Skeletal muscle tissue (tissue), 4 donors: ENCODE results near the gene DAPK1. TPM values are rescaled to one million over a fixed set of nuclear protein-coding genes. Genes with fewer than 3 reads are reported as not detected.

Source experiments
- H3K27ac ChIP-seq: one replicate; pipeline ENCODE4 v1.7.0; 2013; ENCODE audit warnings: mild to moderate bottlenecking, low read depth, low read length, inconsistent platforms
- H3K27me3 ChIP-seq, 3 donors: one replicate each; pipeline ENCODE4 v1.7.0; 2013; ENCODE audit warnings: low read length in 3 of 3; ENCODE audit not compliant: control insufficient read depth in 3 of 3, insufficient read depth in 3 of 3
- H3K36me3 ChIP-seq, 3 donors: one replicate each; pipeline ENCODE4 v1.7.0; 2013; ENCODE audit warnings: low read length in 3 of 3; ENCODE audit not compliant: control insufficient read depth in 3 of 3, insufficient read depth in 3 of 3
- H3K4me1 ChIP-seq, 3 donors: one replicate each; pipeline ENCODE4 v1.7.0; 2013; ENCODE audit warnings: low read length in 3 of 3, mild to moderate bottlenecking in 3 of 3; ENCODE audit not compliant: control insufficient read depth in 3 of 3, insufficient read depth in 3 of 3
- H3K4me3 ChIP-seq, 3 donors: one replicate each; pipeline ENCODE4 v1.7.0; 2013; ENCODE audit warnings: low read length in 3 of 3
- H3K9ac ChIP-seq, 3 donors: one replicate each; pipeline ENCODE4 v1.7.0; 2013; ENCODE audit warnings: low read length in 3 of 3, mild to moderate bottlenecking in 3 of 3, moderate library complexity in 2 of 3, low read depth in 1 of 3
- H3K9me3 ChIP-seq, 3 donors: one replicate each; pipeline ENCODE4 v1.7.0; 2013; ENCODE audit warnings: low read length in 3 of 3; ENCODE audit not compliant: control insufficient read depth in 3 of 3
- total RNA-seq: library from RNA; depleted of rRNA; stranded (reverse); fragments of >200 nt; gene quantifications from one replicate; pipeline ENCODE4 v1.2.3, GENCODE V29; 2014
- donor health status: Osteomylitis.

DAPK1 gene
- total RNA-seq, 1 donor from 2014 or later, result 18.8 TPM

DNA sequence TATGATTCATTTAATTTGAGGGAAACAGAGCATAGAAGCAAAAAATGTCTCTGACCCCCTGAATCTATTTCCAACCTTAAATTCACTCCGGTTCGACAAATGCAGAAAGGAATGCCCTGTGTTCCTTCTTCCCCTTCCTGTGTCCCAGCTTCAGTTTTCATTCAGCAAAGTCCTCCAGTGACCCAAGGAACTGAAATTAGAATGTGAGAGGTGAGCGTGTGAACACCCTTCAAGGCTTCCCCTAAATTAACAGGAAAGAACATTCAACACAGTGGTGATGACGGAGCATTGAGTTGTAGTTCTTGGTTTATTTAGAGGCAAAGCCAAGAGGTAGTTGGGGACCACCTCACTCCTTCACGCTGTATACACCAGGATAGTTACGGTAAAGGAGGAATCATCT, 130.7 kb downstream of the DAPK1 start:
- Histone ChIP-seq H3K27me3 (no peaks in the 10 kb centered on the region), H3K4me3 (no peak overlapping the region), H3K9ac (no peak overlapping the region), H3K9me3 (peaks cover 0 to 4% (median 2%) of the 10 kb centered on the region in 3 donors), H3K36me3 (no peaks in the 10 kb centered on the region), H3K27ac (no peak overlapping the region), H3K4me1 (no peaks in the 10 kb centered on the region)

DNA sequence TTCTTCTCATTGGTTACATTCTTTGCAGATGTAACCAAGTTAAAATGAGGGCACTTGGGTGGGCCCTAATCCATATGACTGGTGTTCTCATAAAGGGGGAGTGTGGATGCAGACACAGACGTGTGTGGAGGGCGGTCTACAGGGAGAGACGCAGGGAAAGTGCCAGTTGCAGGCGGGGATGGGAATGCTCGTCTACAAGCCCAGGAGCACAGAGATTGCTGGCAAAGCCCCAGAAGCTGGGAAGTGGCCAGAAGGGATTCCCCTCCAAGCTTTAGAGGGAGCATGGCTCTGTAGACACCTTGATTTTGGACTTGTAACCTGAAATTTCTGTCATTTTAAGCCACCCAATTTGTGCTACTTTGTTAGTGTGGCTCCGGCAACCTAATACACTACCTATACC, 131.4 kb downstream of the DAPK1 start:
- H3K9me3 ChIP-seq, result peaks cover 0 to 4% (median 3%) of the 10 kb centered on the region in 3 donors
- H3K9ac ChIP-seq, result no peak overlapping the region
- H3K4me1 ChIP-seq, result no peaks in the 10 kb centered on the region
- H3K36me3 ChIP-seq, result no peaks in the 10 kb centered on the region
- H3K27me3 ChIP-seq, result no peaks in the 10 kb centered on the region
- no peak overlapping the region for H3K27ac ChIP-seq
- H3K4me3 ChIP-seq, result no peak overlapping the region

DNA sequence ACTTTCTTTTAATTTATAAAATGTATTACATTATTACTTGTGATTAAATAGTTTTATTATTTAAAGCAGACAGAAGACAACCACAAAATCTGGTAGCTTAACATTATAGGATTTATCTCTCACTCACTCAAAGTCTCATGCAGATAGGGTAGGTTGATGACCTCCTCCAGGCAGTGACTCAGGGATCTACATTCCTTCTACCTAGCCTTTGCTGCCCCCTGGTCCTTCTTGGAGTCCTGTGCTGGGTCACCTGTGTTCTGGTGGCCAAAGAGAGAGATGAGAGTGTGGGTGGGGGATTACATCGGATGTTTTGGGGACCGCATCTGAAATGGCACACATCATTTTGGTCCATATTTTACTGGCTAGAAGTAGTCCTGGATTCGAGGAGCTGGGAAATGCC, 132.6 kb downstream of the DAPK1 start:
- Histone ChIP-seq H3K9ac (no peak overlapping the region), H3K27me3 (no peaks in the 10 kb centered on the region), H3K4me1 (no peaks in the 10 kb centered on the region), H3K9me3 (peaks cover 0 to 4% (median 3%) of the 10 kb centered on the region in 3 donors), H3K27ac (no peak overlapping the region), H3K36me3 (no peaks in the 10 kb centered on the region), H3K4me3 (no peak overlapping the region)

DNA sequence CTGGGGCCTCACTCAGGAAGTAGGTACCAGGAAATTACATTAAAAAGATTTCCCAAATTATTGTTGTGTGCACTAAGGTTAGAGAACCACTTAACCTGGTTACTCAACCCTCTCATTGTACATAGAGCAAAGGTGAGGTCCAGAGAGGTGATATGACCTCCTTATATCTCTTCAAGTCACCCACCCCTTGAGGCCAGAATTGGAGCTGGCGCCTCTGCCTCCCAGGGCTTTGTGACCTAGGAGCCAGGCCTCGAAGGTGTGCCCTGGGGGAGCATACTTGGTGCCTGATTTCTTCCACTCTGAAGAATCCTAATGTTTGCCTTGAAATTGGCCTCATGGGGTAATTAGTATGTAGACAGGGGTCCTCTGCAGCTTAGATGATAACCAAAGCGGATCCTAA, 133.2 kb downstream of the DAPK1 start:
- Histone ChIP-seq H3K9me3 (peaks cover 0 to 4% (median 3%) of the 10 kb centered on the region in 3 donors), H3K27ac (no peak overlapping the region), H3K4me3 (no peak overlapping the region), H3K4me1 (no peaks in the 10 kb centered on the region), H3K9ac (no peak overlapping the region), H3K36me3 (no peaks in the 10 kb centered on the region), H3K27me3 (no peaks in the 10 kb centered on the region)

DNA sequence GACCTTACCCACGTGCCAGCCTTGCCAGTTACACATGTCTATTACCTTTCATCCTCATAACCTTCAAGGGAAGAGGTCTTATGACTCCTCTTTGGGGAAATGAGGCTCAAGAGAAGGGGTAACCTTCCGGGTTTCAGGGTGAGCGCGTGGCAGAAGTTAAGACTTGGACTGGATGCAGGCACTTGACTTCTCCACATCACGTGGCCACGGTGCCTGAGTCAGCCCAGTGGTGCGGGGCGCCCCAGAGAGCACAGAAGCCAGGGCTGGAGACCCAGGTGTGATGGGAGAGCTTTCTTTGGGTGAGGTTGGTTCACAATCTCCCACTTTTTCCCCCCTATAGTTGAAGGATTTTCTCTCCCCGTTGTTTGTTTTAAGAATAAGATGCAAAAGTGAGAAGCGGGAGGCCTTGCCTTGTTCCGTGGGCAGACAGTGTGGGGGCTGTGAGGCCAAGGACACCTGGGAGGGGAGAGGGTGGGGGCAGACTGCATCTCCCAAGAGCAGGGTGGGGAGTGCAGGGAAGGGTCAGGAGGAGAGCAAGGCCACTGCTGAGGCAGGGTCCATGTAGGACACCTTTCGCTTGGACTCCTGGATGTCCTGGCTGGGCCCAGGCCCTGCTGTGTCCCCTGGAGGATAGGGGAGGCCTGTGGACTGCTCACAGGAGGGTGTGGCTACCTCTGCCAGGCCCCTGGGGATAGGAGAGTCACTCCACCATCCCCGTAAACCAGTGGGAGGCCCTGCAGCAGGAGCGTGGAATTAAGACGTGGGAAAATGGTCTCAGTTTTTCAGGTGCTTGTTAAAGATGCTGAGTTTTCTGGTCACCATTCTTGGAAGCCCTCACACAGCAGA, 138.2 kb downstream of the DAPK1 start:
- peaks cover 0 to 7% (median 0%) of the 10 kb centered on the region in 3 donors for H3K36me3 ChIP-seq
- H3K27me3 ChIP-seq, result no peaks in the 10 kb centered on the region
- peaks cover 0 to 2% (median 0%) of the 10 kb centered on the region in 3 donors for H3K9me3 ChIP-seq
- no peak overlapping the region for H3K4me3 ChIP-seq
- H3K9ac ChIP-seq, result no peak overlapping the region
- H3K27ac ChIP-seq, result no peak overlapping the region
- peaks cover 0 to 6% (median 0%) of the 10 kb centered on the region in 3 donors for H3K4me1 ChIP-seq

DNA sequence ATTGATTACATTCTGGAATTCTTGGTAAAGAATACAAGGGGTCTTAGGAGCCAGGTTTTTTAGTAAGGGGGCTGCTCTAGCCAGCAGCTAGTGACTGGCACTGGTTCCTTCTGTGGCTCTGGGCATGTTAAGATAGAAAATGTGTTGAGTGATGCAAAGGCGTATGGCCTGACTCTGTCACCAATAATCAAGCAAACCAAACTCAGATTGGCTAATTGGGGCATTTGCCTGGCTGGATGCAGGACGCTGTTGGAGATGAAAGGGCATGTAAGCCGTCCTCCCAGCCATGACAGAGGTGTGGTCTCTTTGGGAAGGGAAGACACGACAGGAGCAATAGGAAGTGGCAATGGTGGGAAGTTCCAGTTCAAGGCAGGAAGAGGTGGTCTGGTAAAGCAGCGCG, 140.6 kb downstream of the DAPK1 start:
- Histone ChIP-seq H3K4me1 (peaks cover 0 to 6% (median 0%) of the 10 kb centered on the region in 3 donors), H3K9ac (no peak overlapping the region), H3K4me3 (no peak overlapping the region), H3K27me3 (no peaks in the 10 kb centered on the region), H3K9me3 (peaks cover 0 to 2% (median 0%) of the 10 kb centered on the region in 3 donors), H3K27ac (no peak overlapping the region), H3K36me3 (peaks cover 0 to 11% (median 0%) of the 10 kb centered on the region in 3 donors)

DNA sequence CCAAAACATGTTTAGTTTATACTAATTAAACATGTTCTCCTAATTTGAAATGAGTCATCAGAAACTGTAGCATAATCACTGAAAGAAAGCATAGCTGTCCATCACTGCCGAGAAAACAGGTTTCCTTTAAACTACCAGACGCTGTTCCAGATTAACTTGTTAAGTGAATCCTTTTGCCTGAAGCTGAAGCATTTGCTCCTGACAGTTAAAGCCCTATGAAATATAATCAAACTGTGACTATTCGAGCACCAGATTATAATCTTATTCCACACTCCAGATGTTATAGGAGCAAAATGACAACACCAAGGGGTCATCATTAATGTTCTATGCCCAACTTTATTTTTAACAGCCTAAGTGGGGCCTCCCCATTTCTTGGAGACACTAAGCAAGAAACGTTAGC, 142.3 kb downstream of the DAPK1 start:
- no peak overlapping the region for H3K27ac ChIP-seq
- no peak overlapping the region for H3K4me3 ChIP-seq
- peaks cover 0 to 6% (median 0%) of the 10 kb centered on the region in 3 donors for H3K4me1 ChIP-seq
- H3K9ac ChIP-seq, result no peak overlapping the region
- H3K9me3 ChIP-seq, result no peaks in the 10 kb centered on the region
- peaks cover 0 to 18% (median 0%) of the 10 kb centered on the region in 3 donors for H3K36me3 ChIP-seq
- H3K27me3 ChIP-seq, result no peaks in the 10 kb centered on the region

DNA sequence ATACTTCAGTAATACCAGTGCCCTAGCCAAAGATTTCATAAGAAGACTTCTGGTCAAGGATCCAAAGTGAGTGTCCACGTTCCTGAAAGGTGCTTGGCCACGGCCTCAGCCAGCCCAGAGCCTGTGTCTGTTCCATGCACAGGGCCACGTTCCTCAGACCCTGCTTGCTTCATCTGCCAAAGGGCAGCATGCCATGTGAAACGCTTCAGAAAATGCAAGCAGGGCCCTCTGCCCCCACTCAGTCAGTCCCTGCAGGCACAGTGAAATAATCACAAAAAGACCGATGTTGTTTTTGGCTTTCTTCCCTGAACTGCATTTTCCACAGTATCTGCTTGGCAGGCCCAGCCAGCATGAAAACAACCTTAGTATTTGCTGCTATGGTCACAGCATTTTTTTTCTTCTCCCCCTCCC, 142.7 kb downstream of the DAPK1 start:
- Histone ChIP-seq H3K27ac (no peak overlapping the region), H3K27me3 (no peaks in the 10 kb centered on the region), H3K4me3 (no peak overlapping the region), H3K36me3 (peaks cover 0 to 18% (median 0%) of the 10 kb centered on the region in 3 donors), H3K4me1 (peaks cover 0 to 6% (median 0%) of the 10 kb centered on the region in 3 donors), H3K9me3 (no peaks in the 10 kb centered on the region), H3K9ac (no peak overlapping the region)

DNA sequence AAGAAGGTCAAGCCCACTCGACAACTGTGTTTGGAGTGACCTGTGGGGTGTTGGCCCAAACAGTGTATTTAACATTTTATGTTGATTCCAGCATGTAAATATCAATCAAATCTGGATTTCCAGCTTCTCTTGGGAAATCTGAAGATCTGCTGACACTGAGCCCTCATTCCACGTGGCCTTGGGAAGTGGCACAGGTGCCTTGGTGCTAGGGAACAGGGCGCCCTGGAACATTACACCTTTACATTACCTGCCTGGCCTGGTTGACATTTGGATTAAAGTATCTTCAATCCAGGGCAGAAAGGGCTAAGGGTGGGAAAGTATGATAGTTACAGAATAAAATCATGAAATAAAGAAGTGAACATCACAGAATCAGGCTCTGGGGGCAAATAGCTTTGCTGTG, 143.4 kb downstream of the DAPK1 start:
- no peaks in the 10 kb centered on the region for H3K9me3 ChIP-seq
- peaks cover 0 to 18% (median 0%) of the 10 kb centered on the region in 3 donors for H3K36me3 ChIP-seq
- no peaks in the 10 kb centered on the region for H3K27me3 ChIP-seq
- no peak overlapping the region for H3K27ac ChIP-seq
- no peak overlapping the region for H3K9ac ChIP-seq
- peaks cover 0 to 6% (median 0%) of the 10 kb centered on the region in 3 donors for H3K4me1 ChIP-seq
- H3K4me3 ChIP-seq, result no peak overlapping the region

DNA sequence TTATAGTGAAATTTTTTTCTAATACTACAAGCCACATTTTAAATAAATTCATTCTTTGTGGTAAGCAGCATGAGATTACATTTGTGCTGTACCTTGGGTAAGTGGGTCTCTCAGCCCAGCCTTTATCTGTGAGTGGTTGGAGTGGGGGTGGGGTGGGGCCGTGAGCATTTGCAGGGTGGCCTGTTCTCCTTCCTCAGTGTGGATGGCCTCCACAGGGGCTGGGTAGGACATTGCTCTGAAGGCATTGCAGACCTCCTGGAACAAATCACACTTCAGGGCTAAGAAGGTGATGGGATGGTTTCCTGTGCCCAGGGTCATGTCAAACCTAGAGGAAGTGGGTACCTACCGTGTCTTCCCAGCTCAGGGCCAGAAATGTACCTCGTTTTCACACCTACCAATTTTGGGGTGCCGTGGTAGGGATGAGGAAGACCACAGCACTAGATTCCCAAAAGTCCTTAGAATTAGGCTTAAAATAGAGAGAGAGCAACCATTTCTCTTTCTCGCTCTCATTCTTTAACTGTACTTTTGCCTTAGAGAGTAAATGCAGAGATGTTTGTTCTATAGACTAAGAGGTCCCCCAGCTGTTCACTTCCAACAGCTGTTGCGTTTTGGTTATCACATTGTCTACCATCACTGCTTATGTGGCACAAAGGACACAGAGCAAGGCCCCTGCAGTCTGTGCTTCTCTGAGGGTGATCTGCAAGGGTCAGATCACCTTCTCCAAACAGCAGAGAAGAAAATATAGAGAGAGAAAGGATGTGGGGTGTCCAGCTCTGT, 144.9 kb downstream of the DAPK1 start:
- H3K27me3 ChIP-seq, result no peaks in the 10 kb centered on the region
- H3K36me3 ChIP-seq, result peaks cover 0 to 22% (median 4%) of the 10 kb centered on the region in 3 donors
- no peak overlapping the region for H3K9ac ChIP-seq
- no peak overlapping the region for H3K4me3 ChIP-seq
- peaks cover 0 to 6% (median 0%) of the 10 kb centered on the region in 3 donors for H3K4me1 ChIP-seq
- H3K9me3 ChIP-seq, result no peaks in the 10 kb centered on the region
- H3K27ac ChIP-seq, result no peak overlapping the region
